H1 (cell line): ENCODE results near the gene SMARCD1. TPM values are rescaled to one million over a fixed set of nuclear protein-coding genes. Genes with fewer than 3 reads are reported as not detected.

Experiments used
- BRCA1 ChIP-seq: IDR thresholded peaks from 2 replicates; pipeline ENCODE4 v1.6.1; 2012; ENCODE audit warnings: low read depth, low read length, improper control_type of control experiment
- CHD7 ChIP-seq: fragments of 300-600 bp; sonication (generic); IDR thresholded peaks from 2 replicates; pipeline ENCODE4 v1.7.1; 2012; ENCODE audit warnings: low read length, moderate library complexity, mild to moderate bottlenecking, inconsistent platforms; ENCODE audit not compliant: insufficient replicate concordance
- EGR1 ChIP-seq: IDR thresholded peaks from 2 replicates; pipeline ENCODE4 v1.6.1; 2011; ENCODE audit warnings: low read depth, low read length, borderline replicate concordance
- KDM4A ChIP-seq: IDR thresholded peaks from one replicate; pipeline ENCODE4 v1.7.1; 2012; ENCODE audit warnings: low read depth, mild to moderate bottlenecking, moderate library complexity, low read length, inconsistent platforms; ENCODE audit not compliant: severe bottlenecking
- POLR2AphosphoS5 ChIP-seq: IDR thresholded peaks from 2 replicates; pipeline ENCODE4 v1.6.1; 2011; ENCODE audit warnings: low read depth, low read length
- RNF2 ChIP-seq: fragments of 200-900, 300-1000 bp; sonication (generic); IDR thresholded peaks from 2 replicates; pipeline ENCODE4 v1.7.1; 2016; ENCODE audit warnings: borderline replicate concordance, low read depth, mild to moderate bottlenecking, antibody characterized with exemption, low read length; ENCODE audit not compliant: poor library complexity, severe bottlenecking; ENCODE audit errors: missing control alignments
- polyA plus RNA-seq, 7 experiments: library from polyadenylated mRNA; depleted of rRNA in 3 of 7; stranded (reverse) in 5 of 7; unstranded in 2 of 7; fragments of >200 nt in 5 of 7; fragments of 200-250 nt in 2 of 7; gene quantifications; 1 replicate in 5 of 7; 2 replicates in 1 of 7; 4 replicates in 1 of 7; pipeline versions ENCODE4 v1.2.1 to v1.2.3, GENCODE V29; 2011 to 2013; ENCODE audit warnings: missing spikeins in 2 of 7, mixed read lengths in 2 of 7
- total RNA-seq: library from RNA; stranded (reverse); fragmentation: NEBNext Ultra II Directional; extraction: Animal tissue kit (Norgen Biotek cat#: 25700); gene quantifications from 2 replicates; pipeline ENCODE4 v1.2.1, GENCODE V29; 2021

SMARCD1 gene
- total and polyA plus RNA-seq, 2 of the 8 experiments (the other 6 are each of a cell fraction or from before 2014, with no cell fraction given) = 128 to 130 TPM

GRCh38 chr12:50101663-50102062 is 16.5 kb downstream of the SMARCD1 start (continued):
- TF ChIP-seq CHD7 (no peak), RNF2 (no peak), POLR2AphosphoS5 (no peak), BRCA1 (no peak), EGR1 (no peak), KDM4A (no peak)
- TF ChIP-seq, all 59 proteins: peak for 4
